ENCODE data around the gene CLMN. TPM values are rescaled to one million over a fixed set of nuclear protein-coding genes. Genes with fewer than 3 reads are reported as not detected.

The CLMN gene
- total RNA-seq, 4 donors from 2014 or later = 3.8 to 10.0 (median 5.3) TPM

- Histone ChIP-seq H3K36me3 (no peaks in the 10 kb centered on the region), H3K4me1 (no peaks in the 10 kb centered on the region), H3K4me3 (no peak overlapping the region), H3K27ac (no peak overlapping the region), H3K9me3 (no peaks in the 10 kb centered on the region), H3K27me3 (no peaks in the 10 kb centered on the region)
- 89 to 94% methylated on average over 3 to 6 of the region's 8 CpGs for WGBS, 2 donors (ENCODE audit: low coverage in 1 of 2)
- TF ChIP-seq POLR2AphosphoS5 (IDR thresholded peaks at IDR 0.05) (no peak), POLR2A (IDR thresholded peaks at IDR 0.05) (no peak), EP300 (IDR thresholded peaks at IDR 0.05) (no peak), CTCF (IDR thresholded peaks at IDR 0.05) (no peak)
- ATAC-seq = no peak
Observed at GRCh38 chr14:95211721-95212504, 107.8 kb downstream of the CLMN start.

GRCh38 chr14:95210699-95211098, 109.0 kb downstream of the CLMN start:
- Histone ChIP-seq H3K27ac (no peak overlapping the region), H3K4me3 (no peak overlapping the region), H3K4me1 (no peaks in the 10 kb centered on the region), H3K36me3 (no peaks in the 10 kb centered on the region), H3K27me3 (no peaks in the 10 kb centered on the region), H3K9me3 (peaks cover 0 to under 1% (median 0%) of the 10 kb centered on the region in 3 donors)
- WGBS, 2 donors (ENCODE audit: low coverage in 1 of 2) = 61 to 100% methylated on average over 2 of the region's 13 CpGs
- ATAC-seq = no peak
- TF ChIP-seq EP300 (IDR thresholded peaks at IDR 0.05) (no peak), POLR2A (IDR thresholded peaks at IDR 0.05) (no peak), CTCF (IDR thresholded peaks at IDR 0.05) (no peak), POLR2AphosphoS5 (IDR thresholded peaks at IDR 0.05) (no peak)

- Histone ChIP-seq H3K4me1 (no peaks in the 10 kb centered on the region), H3K4me3 (no peak overlapping the region), H3K36me3 (peaks cover 0 to 10% of the 10 kb centered on the region in 2 donors), H3K27me3 (no peaks in the 10 kb centered on the region), H3K9me3 (peaks cover 0 to 20% (median 0%) of the 10 kb centered on the region in 3 donors), H3K27ac (no peak overlapping the region)
- 78 to 87% methylated on average over 4 to 6 of the region's 6 CpGs for WGBS, 2 donors (ENCODE audit: low coverage in 1 of 2)
- TF ChIP-seq CTCF (IDR thresholded peaks at IDR 0.05) = no peak
- TF ChIP-seq EP300 (IDR thresholded peaks at IDR 0.05) = no peak
- TF ChIP-seq POLR2A (IDR thresholded peaks at IDR 0.05) = no peak
- TF ChIP-seq POLR2AphosphoS5 (IDR thresholded peaks at IDR 0.05) = no peak
- ATAC-seq = no peak
Observed at GRCh38 chr14:95208598-95208997, 111.1 kb downstream of the CLMN start.

- TF ChIP-seq EP300 (IDR thresholded peaks at IDR 0.05) = no peak
- no peak for TF ChIP-seq POLR2A (IDR thresholded peaks at IDR 0.05)
- TF ChIP-seq POLR2AphosphoS5 (IDR thresholded peaks at IDR 0.05) = no peak
- TF ChIP-seq CTCF (IDR thresholded peaks at IDR 0.05) = no peak
- Histone ChIP-seq H3K27me3 (no peaks in the 10 kb centered on the region), H3K36me3 (peaks cover 0 to 19% of the 10 kb centered on the region in 2 donors), H3K9me3 (peaks cover 0 to 21% (median 0%) of the 10 kb centered on the region in 3 donors), H3K4me1 (no peaks in the 10 kb centered on the region), H3K27ac (no peak overlapping the region), H3K4me3 (no peak overlapping the region)
- no peak for ATAC-seq
- 30 to 68% methylated on average over 5 to 6 of the region's 7 CpGs for WGBS, 2 donors (ENCODE audit: low coverage in 1 of 2)
Observed at GRCh38 chr14:95207475-95208233, 112.1 kb downstream of the CLMN start.

Data from gastroesophageal sphincter (tissue), 4 donors.